Sigmoid colon (tissue), 4 donors: ENCODE results near the gene ZFPM1.

Experiments
- EP300 ChIP-seq, 4 donors: sonication (generic); formaldehyde crosslinking; IDR thresholded peaks; one replicate each; pipeline ENCODE4 v1.6.1; 2017; ENCODE audit warnings: antibody characterized with exemption in 4 of 4
- POLR2A ChIP-seq, 2 donors: fragments of 450-650 bp; IDR thresholded peaks; one replicate each; pipeline ENCODE4 v1.6.1; 2016; ENCODE audit warnings: antibody characterized with exemption in 2 of 2, mild to moderate bottlenecking in 2 of 2, moderate library complexity in 2 of 2
- TF ChIP-seq, protein P1 (sequence below), 4 experiments: fragments of 450-650 bp in 3 of 4; fragments of 200-600 bp in 1 of 4; IDR thresholded peaks; one replicate each; pipeline ENCODE4 v1.5.1; 2016 to 2019; ENCODE audit warnings: antibody characterized with exemption in 4 of 4, mild to moderate bottlenecking in 3 of 4, moderate library complexity in 2 of 4

GRCh38 chr16:88526906-88527185, 73.8 kb downstream of the ZFPM1 start:
- TF ChIP-seq POLR2A (IDR thresholded peaks at IDR 0.05), result no peak
- TF ChIP-seq, protein P1, sequence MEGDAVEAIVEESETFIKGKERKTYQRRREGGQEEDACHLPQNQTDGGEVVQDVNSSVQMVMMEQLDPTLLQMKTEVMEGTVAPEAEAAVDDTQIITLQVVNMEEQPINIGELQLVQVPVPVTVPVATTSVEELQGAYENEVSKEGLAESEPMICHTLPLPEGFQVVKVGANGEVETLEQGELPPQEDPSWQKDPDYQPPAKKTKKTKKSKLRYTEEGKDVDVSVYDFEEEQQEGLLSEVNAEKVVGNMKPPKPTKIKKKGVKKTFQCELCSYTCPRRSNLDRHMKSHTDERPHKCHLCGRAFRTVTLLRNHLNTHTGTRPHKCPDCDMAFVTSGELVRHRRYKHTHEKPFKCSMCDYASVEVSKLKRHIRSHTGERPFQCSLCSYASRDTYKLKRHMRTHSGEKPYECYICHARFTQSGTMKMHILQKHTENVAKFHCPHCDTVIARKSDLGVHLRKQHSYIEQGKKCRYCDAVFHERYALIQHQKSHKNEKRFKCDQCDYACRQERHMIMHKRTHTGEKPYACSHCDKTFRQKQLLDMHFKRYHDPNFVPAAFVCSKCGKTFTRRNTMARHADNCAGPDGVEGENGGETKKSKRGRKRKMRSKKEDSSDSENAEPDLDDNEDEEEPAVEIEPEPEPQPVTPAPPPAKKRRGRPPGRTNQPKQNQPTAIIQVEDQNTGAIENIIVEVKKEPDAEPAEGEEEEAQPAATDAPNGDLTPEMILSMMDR (IDR thresholded peaks at IDR 0.05), result no peak
- no peak for TF ChIP-seq EP300 (IDR thresholded peaks at IDR 0.05)
